ENCODE data around the gene PAX7.
A peak's percentile ranks its signal among the peaks of the same experiment; 100 is the strongest.

DNA sequence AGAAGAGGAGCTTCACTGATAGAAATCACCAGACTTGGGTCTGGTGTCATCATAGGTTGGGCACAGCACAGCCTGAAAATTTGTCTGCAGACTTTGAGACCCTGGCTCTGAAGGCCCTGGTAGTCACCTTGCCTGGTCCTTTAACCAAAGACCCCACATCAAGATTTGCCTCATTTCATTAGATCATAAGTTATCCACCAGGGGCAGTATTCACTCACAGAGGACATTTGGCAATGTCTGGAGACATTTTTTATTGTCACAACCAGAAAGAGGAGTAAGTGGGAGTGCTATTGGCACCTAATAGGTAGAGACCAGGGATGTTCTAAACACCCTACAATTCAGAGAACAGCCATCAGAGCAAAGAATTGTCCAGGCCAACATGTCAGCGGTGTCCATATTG is 22.1 kb upstream of the PAX7 start:
- TF ChIP-seq CTCF (IDR thresholded peaks at IDR 0.05) (peak in 1 of 6 experiments; percentile 16), POLR2A (IDR thresholded peaks at IDR 0.05) (no peak)
